ENCODE results near the gene DCTD. TPM values are rescaled to one million over a fixed set of nuclear protein-coding genes. Genes with fewer than 3 reads are reported as not detected.

DCTD gene
- total RNA-seq, 1 experiment from 2014 or later, result 100 TPM

- Histone ChIP-seq H2AK5ac (ENCODE audit: insufficient read length, low read length) (no peak overlapping the region), H3K9me3 (ENCODE audit: control insufficient read depth, low read depth, low read length) (no peaks in the 10 kb centered on the region), H3K27me3 (ENCODE audit: insufficient read depth, low read length) (no peaks in the 10 kb centered on the region), H3K23ac (ENCODE audit: insufficient read length, low read depth, low read length) (no peak overlapping the region), H3K4me2 (ENCODE audit: insufficient read depth, insufficient read length, low read length) (no peak overlapping the region), H3K4ac (ENCODE audit: low read depth, low read length) (no peak overlapping the region), H3K14ac (ENCODE audit: insufficient read depth, low read length) (no peak overlapping the region), H2AFZ (ENCODE audit: low read length) (no peak overlapping the region), H3K27ac (ENCODE audit: insufficient read length, low read depth, low read length) (no peak overlapping the region), H3K18ac (ENCODE audit: insufficient read length, low read depth, low read length) (no peak overlapping the region), H4K5ac (ENCODE audit: insufficient read length, low read depth, low read length) (no peak overlapping the region), H4K8ac (replicated peaks; ENCODE audit: insufficient read length, low read depth, low read length) (no peak overlapping the region), H3K79me1 (ENCODE audit: insufficient read depth, low read depth, low read length, poor library complexity, severe bottlenecking) (no peaks in the 10 kb centered on the region), H2BK5ac (ENCODE audit: insufficient read length, low read length) (no peak overlapping the region), H4K91ac (ENCODE audit: insufficient read length, low read depth, low read length) (no peak overlapping the region), H3K23me2 (ENCODE audit: insufficient read length, low read depth, low read length, poor library complexity, severe bottlenecking) (no peaks in the 10 kb centered on the region), H2BK12ac (ENCODE audit: insufficient read length, low read depth, low read length) (no peak overlapping the region), H3T11ph (ENCODE audit: low read length) (no peak overlapping the region), H3K56ac (ENCODE audit: insufficient read length, low read depth, low read length) (no peak overlapping the region), H2BK15ac (ENCODE audit: low read depth, low read length) (no peak overlapping the region), H2BK120ac (ENCODE audit: low read depth, low read length, poor library complexity, severe bottlenecking) (no peak overlapping the region), H2BK20ac (ENCODE audit: low read depth, low read length, poor library complexity, severe bottlenecking) (no peak overlapping the region), H3K4me1 (ENCODE audit: insufficient read depth, low read length) (no peaks in the 10 kb centered on the region), H3K79me2 (ENCODE audit: insufficient read depth, low read length) (no peaks in the 10 kb centered on the region), H4K20me1 (ENCODE audit: control insufficient read depth, insufficient read depth, insufficient read length) (no peaks in the 10 kb centered on the region), H3K9ac (ENCODE audit: extremely low read depth, insufficient read length, low read length) (no peak overlapping the region)
- no CpG with 5 or more reads among the region's 5 CpGs for WGBS (ENCODE audit: extremely low coverage, insufficient read length, low lambda C conversion rate)
- Mint-ChIP-seq H3K27ac (no peak overlapping the region), H3K4me3 (no peak overlapping the region), H3K36me3 (ENCODE audit: insufficient read depth in 1 of 3, low read depth in 3 of 3) (no peaks in the 10 kb centered on the region), H3K9me3 (no peaks in the 10 kb centered on the region), H3K4me1 (peaks cover 9 to 10% of the 10 kb centered on the region in 2 experiments), H3K27me3 (ENCODE audit: low read depth) (no peaks in the 10 kb centered on the region)
- TF ChIP-seq, protein P1, sequence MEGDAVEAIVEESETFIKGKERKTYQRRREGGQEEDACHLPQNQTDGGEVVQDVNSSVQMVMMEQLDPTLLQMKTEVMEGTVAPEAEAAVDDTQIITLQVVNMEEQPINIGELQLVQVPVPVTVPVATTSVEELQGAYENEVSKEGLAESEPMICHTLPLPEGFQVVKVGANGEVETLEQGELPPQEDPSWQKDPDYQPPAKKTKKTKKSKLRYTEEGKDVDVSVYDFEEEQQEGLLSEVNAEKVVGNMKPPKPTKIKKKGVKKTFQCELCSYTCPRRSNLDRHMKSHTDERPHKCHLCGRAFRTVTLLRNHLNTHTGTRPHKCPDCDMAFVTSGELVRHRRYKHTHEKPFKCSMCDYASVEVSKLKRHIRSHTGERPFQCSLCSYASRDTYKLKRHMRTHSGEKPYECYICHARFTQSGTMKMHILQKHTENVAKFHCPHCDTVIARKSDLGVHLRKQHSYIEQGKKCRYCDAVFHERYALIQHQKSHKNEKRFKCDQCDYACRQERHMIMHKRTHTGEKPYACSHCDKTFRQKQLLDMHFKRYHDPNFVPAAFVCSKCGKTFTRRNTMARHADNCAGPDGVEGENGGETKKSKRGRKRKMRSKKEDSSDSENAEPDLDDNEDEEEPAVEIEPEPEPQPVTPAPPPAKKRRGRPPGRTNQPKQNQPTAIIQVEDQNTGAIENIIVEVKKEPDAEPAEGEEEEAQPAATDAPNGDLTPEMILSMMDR (conservative IDR thresholded peaks at IDR 0.05), result no peak
- no peak for DNase-seq
Observed at GRCh38 chr4:182932651-182933050, 15.5 kb upstream of the DCTD start.
